LoVo (cell line): ENCODE data around the gene TET2.
A peak's percentile ranks its signal among the peaks of the same experiment; 100 is the strongest.

ENCODE experiments used
- DNase-seq: peaks from one replicate; pipeline ENCODE4 v3.0.0-alpha.2; 2016; ENCODE audit warnings: low spot score

Gene TET2

DNA sequence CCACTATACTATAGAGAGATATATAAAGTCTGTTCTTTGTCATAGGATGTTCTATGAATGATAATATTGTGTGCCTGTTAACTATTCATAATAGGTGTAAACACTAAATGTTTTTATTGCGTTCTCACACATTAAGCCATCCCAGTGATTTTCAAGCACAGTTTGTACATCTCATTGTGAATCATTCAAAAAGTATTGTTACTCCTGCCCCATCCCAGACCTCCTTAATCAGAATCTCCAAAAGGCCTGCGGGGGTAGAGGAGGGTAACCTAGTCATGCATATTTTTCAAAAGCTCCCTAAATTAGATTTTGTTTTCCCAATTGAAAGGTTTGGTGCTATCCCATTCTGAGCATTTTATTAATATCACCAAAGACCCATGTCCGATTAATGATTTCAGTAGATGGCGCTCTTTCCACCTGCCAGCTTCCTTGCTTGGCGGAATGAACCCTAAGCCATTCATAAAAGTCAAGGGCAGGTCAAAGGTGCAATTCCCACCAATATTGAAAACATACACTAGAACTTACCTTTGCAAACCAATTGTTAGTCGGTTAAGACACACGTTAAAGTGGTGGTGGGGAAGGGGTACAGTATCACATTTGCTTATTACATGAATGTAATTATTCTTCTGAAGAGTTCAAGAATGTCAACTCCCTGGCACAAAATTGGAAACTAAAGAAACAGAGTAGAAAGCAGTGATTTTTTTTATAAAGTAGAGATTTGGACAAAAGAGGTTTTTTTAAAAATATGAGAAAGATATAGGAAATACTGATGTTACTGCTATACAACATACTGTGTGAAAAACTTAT is 5.8 kb upstream of the TET2 start:
- DNase-seq, result no peak

DNA sequence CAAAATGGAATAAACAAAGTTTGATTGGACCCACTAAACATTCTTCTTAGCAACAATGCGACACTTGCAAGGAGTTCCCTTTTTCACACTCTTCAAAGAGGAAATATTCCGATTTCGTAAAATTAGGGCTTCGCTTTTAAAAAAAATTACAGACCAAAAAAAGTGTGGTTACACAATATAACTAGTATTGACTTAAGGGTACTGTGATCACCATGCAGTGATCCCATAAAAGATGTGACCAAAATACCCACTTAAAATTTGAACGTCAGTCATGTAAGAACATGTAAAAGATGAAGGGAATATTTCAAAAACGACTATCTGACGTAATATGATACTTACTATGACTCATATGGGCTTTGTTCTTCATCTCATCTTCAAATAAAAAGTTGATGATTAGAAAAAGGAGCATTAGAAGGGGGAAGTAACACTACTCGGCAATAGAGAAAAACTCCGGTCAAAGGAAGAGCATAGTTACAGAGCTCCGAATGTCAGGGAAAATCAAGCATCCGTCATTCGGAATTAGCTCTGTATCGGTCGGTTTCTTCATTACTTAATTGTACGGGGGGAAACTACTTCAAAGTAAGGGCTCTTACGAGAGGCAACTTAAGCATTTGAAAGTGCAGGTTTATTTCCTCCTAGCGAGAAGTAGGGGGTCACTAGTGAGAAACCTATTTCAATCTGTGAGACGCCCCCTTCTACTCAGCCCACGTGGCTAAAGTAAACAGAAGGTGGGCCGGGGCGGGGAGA is 1.3 kb upstream of the TET2 start:
- no peak for DNase-seq

DNA sequence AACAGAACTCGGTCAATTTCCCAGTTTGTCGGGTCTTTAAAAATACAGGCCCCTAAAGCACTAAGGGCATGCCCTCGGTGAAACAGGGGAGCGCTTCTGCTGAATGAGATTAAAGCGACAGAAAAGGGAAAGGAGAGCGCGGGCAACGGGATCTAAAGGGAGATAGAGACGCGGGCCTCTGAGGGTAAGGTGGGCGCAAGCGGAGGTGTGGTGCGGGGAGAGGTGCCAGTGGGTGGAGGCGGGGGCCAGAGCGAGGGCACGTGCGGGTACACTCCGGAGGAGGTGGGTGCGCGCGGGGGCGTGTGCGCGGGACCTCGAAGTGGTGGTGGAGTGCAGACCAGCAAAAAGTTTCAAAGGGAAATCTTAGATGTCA is 787 bp upstream of the TET2 start:
- no peak for DNase-seq

DNA sequence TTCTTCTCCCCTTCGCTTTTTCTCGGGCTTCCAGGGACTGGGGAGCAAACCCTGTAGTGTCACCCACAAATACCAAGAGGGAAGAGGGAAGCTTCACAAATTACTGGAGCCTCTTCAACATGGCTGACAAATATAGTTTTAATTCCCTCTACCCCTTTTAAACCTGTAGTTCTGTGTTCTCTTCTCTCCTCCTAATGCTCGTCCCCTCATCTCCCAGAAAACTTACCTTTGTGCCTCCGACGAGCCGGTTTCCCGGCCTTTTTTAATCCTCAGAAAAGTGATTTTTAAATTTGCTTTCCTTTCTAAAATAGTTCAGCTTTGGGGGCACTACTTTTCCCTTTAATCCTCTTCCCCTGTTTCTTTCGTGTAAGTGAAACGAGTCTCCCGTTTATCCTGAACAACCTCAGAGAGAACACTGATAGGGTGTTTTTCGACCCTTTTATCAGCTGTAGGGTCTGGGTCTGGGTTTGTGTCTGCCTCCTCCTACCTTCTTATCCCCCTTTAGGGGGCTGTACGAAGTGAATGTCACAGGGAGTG is 408 bp downstream of the TET2 start:
- peak; percentile 7 for DNase-seq

DNA sequence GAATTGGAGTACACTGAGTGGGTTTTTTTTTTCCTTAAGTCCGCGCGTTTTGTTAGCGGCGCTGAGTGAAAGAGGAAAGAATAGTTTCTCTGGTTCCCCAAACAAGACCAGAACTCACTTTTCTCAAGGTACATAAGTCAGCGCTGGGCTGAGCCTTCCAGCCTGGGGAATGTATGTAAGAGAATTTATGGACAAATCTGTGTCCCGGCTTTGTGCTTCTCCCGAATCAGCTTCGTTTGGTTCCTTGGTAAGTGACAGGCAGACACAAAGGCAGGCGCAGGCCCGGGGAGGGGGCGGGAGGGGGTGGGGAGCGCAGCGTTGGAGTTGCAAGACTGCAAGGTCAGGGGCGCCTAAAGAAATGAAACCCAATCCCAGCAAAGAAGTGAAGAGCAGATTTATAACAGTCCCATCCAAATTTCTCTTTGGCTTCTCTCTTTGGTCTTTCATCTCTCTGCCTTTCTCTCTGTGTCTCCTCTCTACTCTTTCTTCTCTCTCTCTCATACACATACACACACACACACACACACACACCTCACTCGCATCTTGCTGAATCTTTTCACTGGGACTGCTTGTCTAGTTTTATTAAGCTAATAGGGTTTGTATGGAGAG is 981 bp downstream of the TET2 start:
- DNase-seq, result peak; percentile 8

DNA sequence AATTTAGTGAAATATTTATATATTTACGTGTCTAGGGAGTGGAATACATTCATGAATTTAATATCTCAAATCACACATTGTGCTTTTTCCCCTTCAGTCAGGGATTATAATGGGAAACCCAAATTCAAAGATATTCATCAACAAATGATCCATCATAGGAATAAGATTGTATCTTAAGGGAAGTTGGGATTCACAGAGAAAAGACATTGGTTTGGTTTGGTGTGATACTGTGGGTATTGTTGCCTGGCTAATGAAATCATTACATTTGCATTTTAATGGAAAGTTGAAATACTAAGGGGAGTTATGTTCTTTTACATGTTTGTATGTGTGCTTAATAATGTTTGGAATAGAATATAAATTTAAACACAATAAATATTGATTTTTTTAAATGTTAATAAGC is 1.7 kb downstream of the TET2 start:
- DNase-seq, result no peak

DNA sequence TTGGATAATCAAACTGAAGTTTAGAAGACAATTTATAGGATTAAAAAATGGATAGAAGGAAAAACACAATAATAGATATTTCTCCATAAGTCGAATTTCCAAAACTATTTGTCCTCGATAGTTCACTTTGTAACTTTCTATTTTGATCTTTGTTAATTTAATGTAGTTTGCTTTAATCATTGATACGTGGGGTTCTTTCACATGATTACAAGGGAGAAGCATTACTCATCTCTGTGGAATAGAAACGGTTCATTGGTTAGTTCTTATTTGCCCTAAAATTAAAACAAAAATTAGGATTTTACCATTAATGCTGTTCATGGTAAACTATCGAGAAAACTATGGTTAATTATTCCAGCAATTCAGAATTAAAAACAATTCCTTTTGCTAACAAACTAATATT is 2.1 kb downstream of the TET2 start:
- DNase-seq, result no peak

DNA sequence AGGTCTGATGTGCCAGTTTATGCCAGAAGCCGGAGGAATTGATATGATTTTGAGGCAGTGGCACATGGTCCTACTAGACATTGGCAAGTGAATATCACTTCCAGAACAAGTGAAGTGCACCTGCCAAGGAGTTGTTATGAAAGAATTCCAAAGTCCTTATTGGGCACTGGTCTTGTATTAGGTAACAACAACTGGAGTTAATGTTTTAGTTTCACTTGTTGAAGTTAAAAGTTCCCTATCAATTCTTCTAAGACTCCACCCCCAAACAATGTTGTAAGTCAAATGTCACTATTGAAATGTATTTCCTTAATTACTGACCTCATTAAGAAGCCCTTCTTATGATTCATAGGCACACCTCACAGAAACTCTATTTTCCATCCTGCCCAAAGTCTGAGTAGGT is 3.1 kb downstream of the TET2 start:
- no peak for DNase-seq

DNA sequence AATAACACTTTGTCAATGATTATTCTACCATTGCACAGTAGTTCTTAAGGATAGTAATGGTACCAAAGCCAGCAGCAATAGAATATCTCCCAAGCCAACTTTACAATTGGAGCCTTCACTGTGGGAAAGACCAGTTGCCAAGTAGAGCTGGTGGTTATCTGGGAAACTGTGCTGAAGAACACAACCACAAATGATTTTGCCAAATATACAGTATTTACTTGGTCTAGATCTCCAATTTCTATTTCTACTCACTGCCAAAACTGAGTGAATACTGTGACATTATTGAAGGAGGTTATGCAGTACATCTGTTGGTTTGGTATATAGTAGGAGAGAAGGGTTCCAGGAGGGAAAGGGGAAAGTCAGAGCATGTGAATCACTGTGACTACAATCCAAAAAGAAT is 3.8 kb downstream of the TET2 start:
- no peak for DNase-seq

DNA sequence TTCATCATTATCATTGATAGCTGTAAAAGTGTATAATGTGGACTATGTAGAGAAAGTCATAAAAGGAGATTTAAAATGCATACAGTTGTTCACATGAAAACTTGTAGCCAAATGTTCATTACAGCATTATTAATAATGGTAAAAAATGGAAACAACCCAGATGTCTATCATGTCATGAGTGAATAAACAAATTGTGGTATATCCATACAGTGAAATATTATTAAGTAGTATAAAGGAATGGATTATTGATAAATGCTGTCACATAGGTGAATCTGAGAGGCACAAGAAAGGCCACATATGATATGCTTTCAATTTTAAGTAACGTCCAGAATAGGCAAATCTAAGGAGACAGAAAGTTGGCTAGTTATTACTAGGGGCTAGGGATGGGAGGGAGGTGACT is 7.1 kb downstream of the TET2 start:
- DNase-seq, result no peak

DNA sequence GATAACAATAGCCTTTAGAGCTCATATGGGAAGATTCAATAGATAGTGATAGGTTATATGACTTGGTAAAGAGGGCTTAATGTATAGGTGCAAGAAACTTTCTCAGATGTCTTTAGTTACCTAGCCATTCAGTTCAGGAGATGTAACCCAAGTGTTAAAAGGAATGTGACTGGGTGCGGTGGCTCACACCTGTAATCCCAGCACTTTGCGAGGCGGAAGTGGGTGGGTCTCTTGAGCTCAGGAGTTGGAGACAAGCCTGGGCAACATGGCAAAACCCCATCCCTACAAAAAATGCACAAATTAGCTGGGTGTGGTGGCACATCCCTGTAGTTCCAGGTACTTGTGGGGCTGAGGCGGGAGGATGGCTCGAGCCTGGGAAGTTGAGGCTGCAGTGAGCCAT is 7.9 kb downstream of the TET2 start:
- peak; percentile 9 for DNase-seq

DNA sequence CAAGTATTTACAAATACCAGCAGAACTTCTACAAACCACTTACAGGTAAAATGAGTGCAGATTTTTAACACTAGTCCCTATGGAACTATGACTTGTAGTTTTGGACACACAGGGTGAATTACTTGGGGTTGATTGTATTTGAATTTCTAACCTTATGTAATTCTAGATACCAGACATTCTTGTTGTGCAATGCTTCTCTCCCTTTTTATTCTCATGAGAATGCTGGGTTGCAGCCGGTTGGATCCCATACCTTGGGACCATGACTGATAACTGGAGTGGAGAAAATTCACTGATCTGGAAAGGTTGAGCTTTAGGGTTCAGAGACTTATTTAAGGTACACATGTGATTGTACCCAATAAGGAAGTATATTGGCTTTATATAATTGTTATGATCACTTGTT is 8.8 kb downstream of the TET2 start:
- DNase-seq, result no peak

DNA sequence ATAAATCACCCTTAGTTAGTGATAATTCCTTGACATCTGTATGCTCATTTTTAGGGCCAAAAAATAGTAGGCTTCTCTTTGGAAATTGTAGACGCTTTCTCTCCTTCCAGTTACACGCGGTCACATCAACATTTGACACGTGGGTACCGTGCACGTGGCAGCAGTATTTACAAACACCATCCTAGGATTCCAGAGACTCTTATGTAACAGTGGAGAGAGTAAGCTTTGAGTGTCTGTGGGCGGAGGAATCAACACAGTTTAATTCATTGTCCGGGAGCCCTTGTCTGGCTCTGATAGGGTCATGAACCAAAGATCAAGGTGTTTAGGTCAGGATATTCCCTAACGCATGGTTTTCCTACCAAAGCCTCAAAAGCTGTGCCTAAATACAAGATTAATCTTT is 12.2 kb downstream of the TET2 start:
- no peak for DNase-seq

DNA sequence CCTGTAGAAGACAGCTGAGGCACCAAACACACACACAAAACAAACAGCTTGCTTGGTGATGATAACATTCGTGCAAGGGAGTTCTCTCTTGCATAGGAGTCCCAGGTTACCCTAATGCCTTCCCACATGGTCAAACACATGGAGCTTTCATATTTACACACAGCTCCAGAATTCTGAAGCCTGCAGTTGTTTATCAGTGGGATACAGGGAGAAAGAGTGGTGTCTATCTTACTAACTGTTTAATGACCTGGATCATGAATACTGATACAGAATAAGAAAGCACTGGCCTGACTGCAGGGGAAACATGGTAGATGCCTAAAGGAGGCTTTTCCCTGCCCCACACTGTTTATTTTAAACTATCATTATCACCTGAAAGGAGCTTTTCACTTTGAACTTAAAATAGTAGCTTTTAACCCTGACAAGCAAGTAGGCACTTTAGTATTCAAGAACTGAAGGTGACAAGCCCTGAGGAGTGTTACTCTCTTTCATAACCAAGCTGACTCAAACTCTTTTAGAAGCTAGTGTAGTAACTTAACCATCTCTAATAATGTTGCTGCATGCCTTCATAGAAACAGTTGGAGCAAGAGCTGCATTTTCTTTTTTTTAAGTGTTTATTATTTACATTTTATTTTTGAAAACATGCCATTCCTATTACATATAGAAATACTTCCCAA is 15.6 kb downstream of the TET2 start:
- DNase-seq, result no peak

DNA sequence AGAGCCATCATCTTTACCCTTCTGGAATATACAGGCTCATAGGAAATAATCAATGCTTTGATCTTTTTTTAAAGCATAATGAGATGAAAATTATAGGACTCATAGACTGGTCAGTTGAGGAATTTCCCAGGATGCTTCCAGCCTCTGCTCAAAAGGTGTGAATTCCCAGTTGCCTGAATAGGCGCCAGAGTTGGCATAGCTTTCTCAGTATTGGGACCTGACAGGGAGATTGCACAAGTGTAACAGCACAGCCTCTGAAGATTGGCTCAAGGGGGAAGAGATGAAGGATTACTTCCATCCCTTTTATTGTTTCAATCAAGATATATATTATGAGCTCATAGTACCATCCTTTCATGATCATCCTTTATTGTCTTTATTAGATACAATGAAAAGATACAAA is 17.9 kb downstream of the TET2 start:
- DNase-seq, result no peak

DNA sequence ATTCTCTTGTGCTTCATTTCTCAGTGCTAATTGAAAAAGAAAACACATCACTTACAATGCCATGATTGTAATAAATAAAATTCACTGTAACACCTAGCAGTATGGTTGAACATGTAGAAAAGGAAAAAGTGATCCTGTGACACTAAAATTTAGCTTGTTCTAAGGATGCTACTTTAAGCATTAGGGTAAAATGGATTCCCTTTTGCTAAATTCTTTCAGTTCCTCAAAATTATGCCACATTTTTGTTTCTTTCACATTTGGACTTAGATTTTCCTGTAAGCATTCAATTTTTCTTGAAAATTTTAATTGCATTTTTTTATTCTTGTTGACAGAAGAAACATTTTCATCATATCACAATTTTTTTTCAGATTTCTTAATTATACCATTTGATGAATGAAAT is 19.4 kb downstream of the TET2 start:
- DNase-seq, result no peak

DNA sequence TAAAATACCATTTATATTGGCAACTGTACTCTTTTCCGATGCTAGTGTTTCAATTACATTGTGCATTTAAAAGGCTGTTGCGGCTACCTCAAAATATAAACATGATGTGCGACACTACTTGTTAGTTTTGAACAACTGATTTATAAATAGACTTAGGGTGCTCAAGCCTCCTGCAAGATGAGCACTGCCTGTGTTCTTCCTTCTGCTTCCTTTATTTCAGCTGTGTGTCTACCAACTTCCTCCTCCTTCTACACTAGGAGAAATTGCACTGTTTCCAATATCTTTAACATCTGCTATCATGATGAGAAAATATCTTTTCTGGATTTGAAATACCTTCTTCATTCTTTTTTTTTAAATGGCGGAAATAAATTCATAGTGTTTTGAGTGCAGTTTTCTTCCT is 24.0 kb downstream of the TET2 start:
- DNase-seq, result no peak

DNA sequence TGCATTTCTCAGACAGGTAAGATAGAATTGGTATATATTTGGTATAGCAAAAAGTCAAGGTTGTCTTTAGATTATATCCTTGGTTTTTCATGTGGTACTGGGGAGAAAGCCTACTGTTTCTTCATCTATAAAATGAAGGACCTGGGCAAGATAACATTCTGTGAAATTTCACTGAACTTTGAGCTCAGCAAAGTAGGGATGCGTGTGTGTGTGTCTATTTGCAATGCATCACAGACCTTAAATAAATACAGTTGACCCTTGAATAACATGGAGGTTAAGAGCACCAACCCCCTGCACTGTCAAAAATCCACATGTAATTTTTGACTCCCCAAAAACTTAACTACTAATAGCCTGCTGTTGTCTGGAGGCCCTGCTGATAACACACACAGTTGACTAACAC is 25.2 kb downstream of the TET2 start:
- DNase-seq, result no peak

DNA sequence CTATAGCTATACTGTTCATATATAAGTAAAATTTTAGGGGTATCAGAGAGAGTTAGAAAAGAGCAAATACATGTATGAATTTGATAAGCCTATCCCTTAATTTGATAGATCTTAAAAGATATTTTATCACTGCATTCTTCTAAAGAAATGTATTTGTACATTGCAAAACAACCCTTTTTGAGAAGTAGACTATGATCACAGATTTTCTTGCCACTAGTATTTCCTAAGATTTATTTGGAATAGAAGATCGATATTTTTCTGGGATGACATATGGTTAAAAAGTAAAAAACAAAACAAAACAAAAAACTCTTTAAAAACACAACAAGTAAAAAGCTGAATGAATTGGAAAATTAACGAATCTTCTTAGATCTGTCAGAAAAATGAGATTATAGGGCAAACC is 27.4 kb downstream of the TET2 start:
- DNase-seq, result no peak

DNA sequence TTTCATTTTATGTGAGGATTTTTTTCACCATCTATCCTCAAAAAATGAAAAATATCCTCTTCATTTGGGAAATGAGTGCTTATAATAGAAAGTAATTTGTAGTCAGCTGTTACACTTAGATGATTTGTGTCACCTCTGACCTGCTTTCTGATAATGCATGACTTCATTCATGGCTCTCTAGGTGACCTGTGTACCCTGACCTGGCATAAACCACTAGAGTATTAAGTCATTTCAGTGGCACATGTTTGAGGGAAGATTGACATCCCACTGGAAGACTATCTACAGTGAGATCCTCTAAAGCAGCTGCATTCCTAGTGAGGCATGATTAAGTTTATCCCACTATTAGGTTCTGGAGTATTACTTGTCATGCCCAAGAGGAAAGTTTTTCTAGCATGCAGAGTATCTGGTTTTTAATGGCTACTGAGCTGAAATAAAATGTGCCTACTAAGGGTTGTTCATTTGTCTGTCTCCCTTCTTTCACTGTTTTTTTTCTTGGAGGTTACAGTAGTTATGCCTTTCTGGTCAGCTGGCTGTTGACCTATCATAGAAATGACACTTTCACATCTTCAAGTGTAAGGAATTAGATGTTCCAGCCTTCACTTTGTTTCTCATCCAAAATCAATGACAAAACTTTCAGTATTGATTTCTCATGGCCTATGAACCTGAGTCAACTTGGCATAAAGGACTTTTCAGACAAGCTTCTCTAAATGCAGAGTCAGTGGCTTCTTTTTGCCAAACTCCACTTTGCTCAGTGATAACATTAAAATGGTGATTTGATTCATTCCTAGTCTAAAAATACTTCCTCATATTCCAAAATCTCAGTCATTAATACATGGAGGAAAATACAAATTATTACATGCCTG is 33.1 kb downstream of the TET2 start:
- DNase-seq, result no peak

DNA sequence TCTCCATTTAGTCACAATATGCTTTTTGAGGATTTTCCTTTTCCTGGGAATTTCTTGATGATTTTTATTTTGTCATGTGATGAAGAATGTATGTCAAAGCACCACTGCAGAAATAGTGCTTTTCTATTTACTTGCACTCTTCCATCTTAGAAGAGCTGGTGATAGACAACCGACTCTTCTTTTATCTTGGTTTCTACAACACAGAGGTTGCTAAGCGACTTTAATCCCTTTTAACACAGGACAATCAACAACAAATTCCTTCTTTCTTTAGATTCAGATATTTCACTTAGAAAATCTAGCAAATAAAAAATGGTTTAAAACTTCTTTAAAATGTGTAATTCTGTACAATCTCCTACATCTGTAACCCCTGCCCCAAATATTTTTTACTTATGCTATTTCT is 34.6 kb downstream of the TET2 start:
- no peak for DNase-seq

DNA sequence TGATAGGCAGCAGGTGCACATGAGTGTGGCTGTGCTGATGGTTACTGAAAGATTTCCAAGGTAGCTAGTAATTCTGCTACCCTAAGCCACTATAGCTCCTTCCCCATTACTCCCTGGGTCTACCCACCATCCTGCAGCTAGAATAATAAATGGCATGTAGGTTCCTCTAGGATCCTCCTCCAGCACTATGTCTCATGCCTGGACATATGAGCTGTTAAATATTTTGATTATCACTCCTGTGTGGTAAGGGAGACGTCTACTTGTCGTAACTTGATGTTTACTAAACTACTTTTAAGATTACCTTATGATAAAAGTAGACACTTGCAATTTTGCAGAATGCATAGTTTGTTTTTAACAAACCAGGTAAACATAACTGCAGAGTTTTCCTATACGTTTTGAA is 35.5 kb downstream of the TET2 start:
- no peak for DNase-seq
